Measurements from ENCODE around the gene GXYLT2.

- TF ChIP-seq CTCF (IDR thresholded peaks at IDR 0.05; ENCODE audit: low read depth, low read length) (no peak), EZH2phosphoT487 (IDR thresholded peaks at IDR 0.05; ENCODE audit: low read depth) (no peak)
Observed at GRCh38 chr3:73009008-73009407, 121.2 kb downstream of the GXYLT2 start.

Measured in OCI-LY3 (cell line).